ENCODE data around the gene CABLES1.

- TF ChIP-seq CTCF (IDR thresholded peaks at IDR 0.05; ENCODE audit: insufficient read depth, low read length, poor library complexity, severe bottlenecking) (no peak), EZH2phosphoT487 (conservative IDR thresholded peaks at IDR 0.05; ENCODE audit: low read length) (no peak)
Measured at GRCh38 chr18:23243816-23244215, 108.5 kb downstream of the CABLES1 start.

All from SU-DHL-6 (cell line).